HG02678 (cell line): ENCODE data around the gene SCUBE3.

Experiments
- ATAC-seq: cut with Tn5 transposase; IDR thresholded peaks from one replicate; pipeline ENCODE4 v1.9.1; 2021; ENCODE audit warnings: mild to moderate bottlenecking, moderate library complexity; ENCODE audit not compliant: unreplicated experiment

Gene SCUBE3

GRCh38 chr6:35209081-35209480 lies 4.7 kb upstream of the SCUBE3 start:
- no peak for ATAC-seq

GRCh38 chr6:35209622-35210247 lies 4.0 kb upstream of the SCUBE3 start:
- no peak for ATAC-seq

GRCh38 chr6:35213298-35213791 lies 411 bp upstream of the SCUBE3 start:
- ATAC-seq, result no peak

- no peak for ATAC-seq
These were observed 1.3 kb downstream of the SCUBE3 start for GRCh38 chr6:35214869-35215664.

GRCh38 chr6:35215665-35216411 lies 2.1 kb downstream of the SCUBE3 start:
- ATAC-seq, result no peak

- ATAC-seq, result no peak
These were observed 2.6 kb downstream of the SCUBE3 start for GRCh38 chr6:35216412-35216732.

GRCh38 chr6:35216851-35217811 lies 3.4 kb downstream of the SCUBE3 start:
- no peak for ATAC-seq

GRCh38 chr6:35218021-35218420 lies 4.3 kb downstream of the SCUBE3 start:
- no peak for ATAC-seq

- no peak for ATAC-seq
These were observed 4.7 kb downstream of the SCUBE3 start for GRCh38 chr6:35218456-35218855.

GRCh38 chr6:35219683-35220326 lies 6.0 kb downstream of the SCUBE3 start:
- ATAC-seq, result no peak

GRCh38 chr6:35220711-35221110 lies 7.0 kb downstream of the SCUBE3 start:
- ATAC-seq, result no peak

GRCh38 chr6:35223396-35223795 lies 9.6 kb downstream of the SCUBE3 start:
- ATAC-seq, result no peak

GRCh38 chr6:35224720-35225119 lies 11.0 kb downstream of the SCUBE3 start:
- no peak for ATAC-seq

GRCh38 chr6:35228481-35228880 lies 14.7 kb downstream of the SCUBE3 start:
- no peak for ATAC-seq

- no peak for ATAC-seq
These were observed 15.5 kb downstream of the SCUBE3 start for GRCh38 chr6:35229304-35229703.

GRCh38 chr6:35230498-35230897 lies 16.7 kb downstream of the SCUBE3 start:
- no peak for ATAC-seq

GRCh38 chr6:35230950-35231349 lies 17.2 kb downstream of the SCUBE3 start:
- no peak for ATAC-seq

GRCh38 chr6:35231563-35231962 lies 17.8 kb downstream of the SCUBE3 start:
- no peak for ATAC-seq

GRCh38 chr6:35234901-35235300 lies 21.1 kb downstream of the SCUBE3 start:
- no peak for ATAC-seq

- ATAC-seq, result no peak
These were observed 22.5 kb downstream of the SCUBE3 start for GRCh38 chr6:35236223-35236622.
